Posterior cingulate gyrus (tissue), 11 donors: ENCODE results near the gene GSE1.

Experiments used
- DNase-seq, 10 donors: peaks; one replicate each; pipeline versions ENCODE4 v3.0.0 to v3.0.0-alpha.2; 2020 to 2021; ENCODE audit warnings: mixed read lengths in 3 of 10
- intact Hi-C: fragments of 100-400 bp; cut with DNase I; formaldehyde crosslinking; loops from one replicate; pipeline ENCODE4 v1.15.1; 2023

GSE1 gene

DNA sequence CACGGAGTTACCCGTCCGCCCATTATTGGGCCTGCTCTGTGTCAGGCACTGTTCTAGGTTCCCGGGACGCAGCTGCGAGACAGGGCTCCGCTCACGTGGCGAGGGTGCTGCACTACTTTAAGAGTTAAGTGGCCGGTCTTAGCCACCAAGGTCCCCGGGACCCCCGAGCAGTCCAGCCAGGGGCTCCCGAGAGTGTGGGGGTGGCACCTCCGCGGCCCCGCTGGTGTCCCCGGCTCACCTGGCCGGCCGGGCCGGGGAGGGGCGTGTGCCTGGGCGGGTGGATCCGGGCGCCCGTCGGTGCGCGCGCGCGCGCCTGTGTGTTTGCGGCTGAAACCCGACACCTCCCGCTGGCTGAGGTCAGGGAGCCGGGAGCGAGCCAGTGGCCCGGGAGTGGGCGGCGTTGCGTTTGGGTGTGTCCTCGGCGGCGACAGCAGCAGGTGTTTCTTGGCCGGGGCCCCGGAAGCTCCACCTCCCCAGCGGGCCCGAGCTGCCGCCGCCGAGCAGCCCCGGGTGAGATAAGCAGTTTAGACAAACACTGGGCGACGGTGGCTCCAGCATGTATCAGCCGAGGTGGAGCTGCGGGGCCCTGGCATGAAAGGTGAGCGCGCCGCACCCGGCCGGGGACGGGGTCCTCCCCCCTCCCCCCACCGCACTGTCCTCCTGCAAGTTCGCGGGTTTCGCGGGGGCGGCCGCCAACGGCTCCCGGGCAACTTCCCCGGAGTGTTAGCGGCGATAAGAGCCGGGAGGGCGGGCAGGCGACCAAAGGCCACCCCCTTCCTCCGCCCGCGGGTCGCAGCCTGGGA is at the start of gene GSE1:
Gene GSE1 (plus strand): TSS at position 522 of the 803 bp plus-strand sequence. CDS start 70 bp downstream, at position 592.
- DNase-seq, result peak in 5 of 10 donors; percentile 28 to 91 (median 49)
- intact Hi-C loops, result loop anchor here (5.0 kb wide), 1 partner anchor 336 kb away; no protein-coding TSS in a partner anchor

GRCh38 chr16:85563515-85564276 is 49.4 kb upstream of the GSE1 start:
- intact Hi-C loops, result no loop called here
- no peak for DNase-seq

DNA sequence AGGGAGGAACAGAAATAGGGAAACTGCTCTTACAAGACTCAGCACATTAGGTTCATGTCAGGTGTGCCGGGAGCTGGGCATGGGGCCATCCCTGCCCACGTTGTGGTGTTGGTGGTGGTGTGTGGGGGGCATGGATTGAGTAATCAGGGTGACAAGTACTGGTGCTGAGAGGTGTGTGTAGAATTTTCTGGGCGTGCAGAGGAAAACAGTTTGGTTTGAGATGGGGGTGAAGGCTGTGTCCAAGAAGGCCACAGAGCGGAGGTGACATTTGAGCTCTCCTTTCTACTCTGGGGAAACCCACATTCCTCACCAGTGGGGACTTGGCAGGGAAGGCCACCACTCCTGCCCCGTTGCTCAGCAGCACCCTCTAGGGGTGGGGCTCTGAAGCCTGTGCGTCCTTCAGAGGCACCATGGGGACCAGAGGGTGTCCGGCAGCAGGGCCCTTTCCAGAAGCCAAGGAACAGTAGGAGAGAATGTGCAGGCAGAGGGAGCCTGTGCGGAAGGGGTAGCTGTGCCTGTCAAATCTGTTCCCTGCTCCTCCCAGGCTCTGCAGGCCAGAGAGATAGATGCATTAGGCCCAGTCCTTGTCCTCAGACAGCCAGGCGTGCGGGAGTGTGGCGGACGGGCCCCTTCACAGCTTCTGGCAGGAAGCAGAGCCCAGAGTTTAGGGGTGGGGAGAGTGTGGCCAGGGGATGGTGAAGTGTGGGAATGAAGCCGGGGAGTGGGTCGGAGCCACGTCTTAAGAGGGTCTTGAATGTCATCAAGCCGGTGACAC is 48.7 kb upstream of the GSE1 start:
- intact Hi-C loops, result no loop called here
- no peak for DNase-seq

DNA sequence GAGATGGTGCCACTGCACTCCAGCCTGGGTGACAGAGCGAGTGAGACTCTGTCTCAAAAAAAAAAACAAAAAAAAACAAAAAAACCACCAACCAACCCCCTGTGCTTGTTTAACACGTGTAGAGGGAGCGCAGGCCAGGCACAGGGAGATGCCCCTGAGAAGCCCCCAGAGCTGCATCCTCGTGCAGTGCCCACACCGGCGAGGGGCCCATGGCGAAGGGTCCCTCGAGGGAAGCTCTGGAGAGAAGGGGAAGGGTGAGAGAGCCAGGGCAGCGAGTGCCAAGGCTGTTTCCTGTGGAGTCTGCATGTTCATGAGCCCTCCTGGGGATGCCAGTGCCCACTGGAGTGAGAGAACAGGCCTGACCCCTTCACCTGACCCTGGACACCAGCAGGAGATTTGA is 47.8 kb upstream of the GSE1 start:
- intact Hi-C loops, result no loop called here

DNA sequence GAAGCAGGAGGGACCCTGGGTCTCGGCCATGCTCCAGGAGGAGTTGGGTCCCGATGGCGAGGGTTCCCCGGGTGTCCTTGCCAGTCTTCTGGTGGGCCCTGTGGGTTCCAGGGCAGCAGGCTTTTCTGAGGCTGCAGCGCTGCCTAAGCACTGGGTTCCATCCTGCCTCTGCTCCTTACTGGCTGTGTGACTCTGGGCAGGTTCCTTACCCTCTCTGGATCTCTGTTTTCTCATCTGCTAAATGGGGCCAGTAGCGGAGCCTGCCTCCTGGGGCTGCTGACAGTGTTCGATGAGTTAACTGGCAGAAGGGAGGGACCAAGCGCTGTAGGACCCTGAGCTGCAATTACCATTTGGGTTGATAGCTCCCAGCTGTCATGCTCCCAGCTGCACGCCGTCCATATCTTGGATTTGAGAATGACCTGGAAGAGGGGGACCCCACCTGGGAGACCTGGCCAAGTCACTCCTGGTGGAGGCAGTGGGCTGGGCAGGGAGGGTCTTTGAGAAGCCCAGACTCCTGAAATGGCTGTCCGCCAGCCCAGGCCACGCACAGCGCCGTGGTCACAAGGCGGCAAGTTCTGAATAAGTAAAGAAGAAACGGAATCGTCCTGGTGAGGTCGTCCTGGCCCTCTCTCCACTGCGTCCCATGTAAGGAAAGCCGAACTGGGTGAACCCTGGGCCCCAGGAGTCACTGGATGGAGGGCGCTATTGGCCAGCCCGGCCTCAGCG is 47.2 kb upstream of the GSE1 start:
- intact Hi-C loops, result no loop called here
- DNase-seq, result no peak

More for the DNA sequence above, 47.8 kb upstream of the GSE1 start:
- DNase-seq, result no peak

GRCh38 chr16:85566561-85567100 is 46.5 kb upstream of the GSE1 start:
- intact Hi-C loops, result no loop called here
- DNase-seq, result no peak

DNA sequence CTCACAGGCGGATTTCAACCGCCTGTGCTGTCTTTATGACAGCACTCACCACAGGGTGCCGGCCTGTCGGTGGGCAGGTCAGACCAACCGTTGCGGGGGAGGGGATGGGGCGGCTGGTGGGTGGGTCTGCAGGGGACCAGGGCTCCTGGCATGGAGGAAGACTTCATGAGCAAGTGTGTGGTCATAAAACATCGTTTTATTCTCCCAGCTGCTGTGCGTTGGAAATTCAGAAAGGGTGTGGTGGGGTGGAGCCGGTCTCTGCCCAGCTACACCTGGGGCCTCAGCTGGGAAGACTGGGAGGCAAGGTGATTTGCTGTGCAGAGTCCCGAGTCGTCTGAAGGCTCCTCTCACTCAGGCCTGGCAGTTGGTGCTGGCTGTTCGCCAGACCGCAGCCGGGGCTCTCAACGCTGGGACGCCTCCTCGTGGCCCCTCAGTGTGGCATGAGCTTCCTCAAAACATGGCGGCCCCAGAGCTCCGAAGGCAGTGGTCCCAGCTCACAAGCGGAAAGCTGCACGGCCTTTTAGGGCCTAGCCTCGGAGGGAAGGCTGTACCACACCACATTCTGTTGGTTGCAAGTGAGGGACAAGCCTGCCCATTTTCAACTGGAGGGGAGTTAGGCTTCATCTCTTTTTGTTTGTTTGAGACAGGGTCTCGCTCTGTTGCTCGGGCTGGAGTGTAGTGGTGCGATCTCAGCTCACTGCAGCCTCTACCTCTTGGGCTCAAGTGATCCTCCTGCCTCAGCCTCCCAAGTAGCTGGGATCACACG is 45.8 kb upstream of the GSE1 start:
- DNase-seq, result no peak
- intact Hi-C loops, result no loop called here

DNA sequence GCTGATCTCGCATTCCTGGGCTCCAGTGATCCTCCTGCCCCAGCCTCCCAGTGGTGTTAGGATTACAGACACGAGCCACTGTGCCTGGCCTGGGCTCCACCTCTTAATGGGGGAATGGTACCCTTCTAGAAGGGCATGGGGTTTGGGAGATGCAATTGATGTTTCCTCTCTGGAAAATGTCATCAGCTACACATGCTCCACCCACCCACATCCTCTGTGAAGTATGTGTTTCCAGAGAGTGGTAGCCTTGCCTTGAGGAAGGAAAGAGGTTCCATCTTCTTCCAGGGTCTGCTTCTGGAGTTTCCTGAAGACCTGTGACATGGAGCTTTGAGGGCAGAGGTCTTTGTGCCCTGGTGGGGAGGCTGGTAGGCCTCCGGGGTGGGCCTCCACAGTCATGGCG is 45.2 kb upstream of the GSE1 start:
- no peak for DNase-seq
- intact Hi-C loops, result no loop called here

DNA sequence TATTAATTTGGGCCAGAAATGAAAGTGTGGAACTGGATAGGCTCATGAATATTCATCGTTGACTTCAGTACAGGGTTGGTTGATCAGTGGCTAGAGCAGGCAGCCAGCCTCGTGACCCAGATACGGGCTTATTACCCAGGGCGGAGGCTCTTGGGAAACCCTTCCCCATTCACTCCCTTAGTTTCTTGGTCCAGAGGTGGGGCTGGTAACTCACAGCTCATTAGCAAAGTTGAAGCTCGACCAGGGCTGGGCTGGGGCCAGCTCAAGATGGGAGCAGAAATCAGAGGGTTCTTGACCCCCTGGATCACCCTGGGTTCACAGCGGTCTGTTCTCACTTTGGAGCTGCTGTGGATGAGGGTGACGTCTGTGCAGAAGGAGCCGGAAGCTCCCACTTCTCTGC is 44.6 kb upstream of the GSE1 start:
- intact Hi-C loops, result no loop called here
- no peak for DNase-seq

DNA sequence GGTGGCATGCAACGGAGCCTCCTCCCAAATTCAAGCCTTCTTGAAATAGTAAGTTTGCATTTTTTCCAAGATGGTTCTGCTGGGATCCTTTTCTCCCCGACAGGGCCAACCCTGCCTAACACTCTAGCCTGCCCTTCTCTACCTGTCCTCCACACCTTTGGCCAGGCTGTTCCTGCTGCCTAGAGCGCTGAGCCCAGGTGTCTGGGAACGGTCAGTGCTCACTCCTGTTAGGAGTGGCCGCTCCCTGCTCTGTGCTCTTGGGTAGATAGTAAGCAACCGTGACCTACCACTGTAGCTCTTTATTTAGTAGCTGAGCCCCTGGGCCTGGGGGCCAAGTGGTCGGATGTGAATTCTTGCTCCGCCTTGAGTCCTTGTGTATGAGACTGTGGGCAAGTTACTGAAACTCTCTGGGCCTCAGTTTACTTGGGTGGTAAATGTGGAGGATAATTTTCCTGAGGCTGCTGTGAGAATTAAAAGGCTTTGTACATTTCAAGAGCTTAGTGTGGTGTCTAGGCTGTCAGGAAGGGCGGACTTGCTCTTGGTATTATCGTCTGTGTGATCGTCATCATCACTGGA is 44.0 kb upstream of the GSE1 start:
- no peak for DNase-seq
- intact Hi-C loops, result no loop called here

- no peak for DNase-seq
- intact Hi-C loops, result no loop called here
Observed at GRCh38 chr16:85569615-85570212, 43.4 kb upstream of the GSE1 start.

DNA sequence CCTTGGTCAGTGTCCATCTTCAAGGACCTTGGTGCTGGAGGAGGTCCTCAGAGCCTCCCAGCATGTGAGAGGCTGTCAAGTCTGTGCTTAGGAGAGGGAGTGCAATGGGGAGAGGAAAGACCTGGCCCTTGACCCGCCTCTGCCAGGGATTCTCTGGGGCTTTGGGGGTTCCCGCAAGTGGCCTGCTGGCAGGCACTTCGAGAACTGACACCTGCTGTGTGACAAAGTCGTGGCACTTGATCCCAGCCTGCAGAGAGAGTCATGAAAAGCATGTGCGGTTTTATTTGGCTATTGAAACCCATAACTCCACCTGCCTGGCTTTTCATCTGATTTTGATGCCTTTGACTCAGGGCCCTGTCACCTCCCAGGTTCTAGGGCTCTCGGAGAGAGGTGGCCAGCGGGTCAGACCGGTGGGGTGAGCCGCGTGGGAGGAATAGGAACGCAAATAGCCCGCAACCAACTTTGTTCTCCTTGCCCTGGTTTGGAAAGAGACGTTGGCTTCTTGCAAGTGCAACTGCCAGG is 42.8 kb upstream of the GSE1 start:
- no peak for DNase-seq

GRCh38 chr16:85570735-85571562 is 42.2 kb upstream of the GSE1 start:
- no peak for DNase-seq
- intact Hi-C loops, result no loop called here

More for the DNA sequence above, 42.8 kb upstream of the GSE1 start:
- intact Hi-C loops, result no loop called here

- intact Hi-C loops, result no loop called here
- DNase-seq, result no peak
Observed at GRCh38 chr16:85571563-85571812, 41.6 kb upstream of the GSE1 start.

DNA sequence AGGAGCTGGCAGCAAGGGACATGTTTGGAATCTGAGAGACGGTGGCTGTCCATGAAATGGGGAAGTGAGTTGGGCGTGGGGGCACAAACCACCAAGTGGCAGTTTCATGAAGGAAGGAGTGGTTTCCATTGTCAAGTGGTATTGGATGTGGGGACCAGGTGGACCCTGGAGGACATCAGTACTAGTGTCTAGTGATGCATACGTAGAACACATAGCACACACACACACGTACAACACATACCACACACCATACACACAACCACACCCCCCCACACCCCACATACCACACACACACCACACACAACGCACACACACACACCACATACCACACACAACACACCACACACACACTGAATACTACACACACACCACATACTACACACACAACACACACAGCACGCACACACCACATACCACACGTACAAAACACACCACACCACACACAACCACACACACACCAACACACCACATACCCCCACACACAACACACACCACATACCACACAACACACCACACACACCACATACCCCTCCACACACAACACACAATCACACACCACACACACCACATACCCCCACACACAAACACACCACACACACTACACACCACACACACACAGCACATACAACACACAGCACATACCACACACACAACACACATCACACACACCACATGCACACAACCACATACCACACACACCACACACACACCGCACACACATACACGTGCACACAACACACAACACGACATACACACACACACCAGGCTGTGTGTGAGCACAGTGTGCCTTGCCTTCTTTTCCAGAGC is 41.1 kb upstream of the GSE1 start:
- intact Hi-C loops, result no loop called here
- DNase-seq, result no peak

- intact Hi-C loops, result no loop called here
- no peak for DNase-seq
Observed at GRCh38 chr16:85573045-85573695, 40.0 kb upstream of the GSE1 start.
